ENCODE results near the gene INAVA.

GRCh38 chr1:200886594-200886993 lies 8.1 kb upstream of the INAVA start:
- TF ChIP-seq RAD21 (IDR thresholded peaks at IDR 0.05) (no peak), CTCF (IDR thresholded peaks at IDR 0.05; ENCODE audit: low read depth, low read length, missing input control) (no peak), REST (IDR thresholded peaks at IDR 0.05) (no peak), TAF1 (conservative IDR thresholded peaks at IDR 0.05) (no peak), HNF4A (conservative IDR thresholded peaks at IDR 0.05) (no peak)

Measured in liver (tissue), 3 donors.